Suprapubic skin (tissue), 4 donors: ENCODE results near the gene SYT1. TPM values are rescaled to one million over a fixed set of nuclear protein-coding genes. Genes with fewer than 3 reads are reported as not detected.

Experiments used
- DNase-seq, 2 donors: peaks; one replicate each; pipeline ENCODE4 v3.0.0-alpha.2; 2019; ENCODE audit warnings: low spot score in 2 of 2
- H3K27ac ChIP-seq: fragments of 200-600 bp; sonication (generic); one replicate; pipeline ENCODE4 v1.5.1; 2019
- H3K27me3 ChIP-seq: fragments of 200-600 bp; sonication (generic); one replicate; pipeline ENCODE4 v1.5.1; 2019
- H3K36me3 ChIP-seq: fragments of 200-600 bp; sonication (generic); one replicate; pipeline ENCODE4 v1.5.1; 2019
- H3K4me1 ChIP-seq: fragments of 200-600 bp; sonication (generic); one replicate; pipeline ENCODE4 v1.5.1; 2019
- H3K4me3 ChIP-seq: fragments of 200-600 bp; sonication (generic); one replicate; pipeline ENCODE4 v1.5.1; 2019; ENCODE audit warnings: mild to moderate bottlenecking
- H3K9me3 ChIP-seq: fragments of 200-600 bp; sonication (generic); one replicate; pipeline ENCODE4 v1.5.1; 2019
- EP300 ChIP-seq: sonication (generic); formaldehyde crosslinking; IDR thresholded peaks from one replicate; pipeline ENCODE4 v1.6.1; 2017; ENCODE audit warnings: antibody characterized with exemption
- POLR2A ChIP-seq, 2 donors: fragments of 450-650 bp; IDR thresholded peaks; one replicate each; pipeline ENCODE4 v1.6.1; 2017; ENCODE audit warnings: antibody characterized with exemption in 2 of 2, mild to moderate bottlenecking in 2 of 2, moderate library complexity in 2 of 2
- POLR2AphosphoS5 ChIP-seq, 3 donors: sonication (generic); formaldehyde crosslinking; IDR thresholded peaks; one replicate each; pipeline ENCODE4 v1.6.1; 2017; ENCODE audit warnings: antibody characterized with exemption in 3 of 3
- WGBS: methylation state at CpG from one replicate; pipeline ENCODE4 v1.1.5; 2018; 5-methylcytosine and 5-hydroxymethylcytosine counted together
- total RNA-seq, 4 donors: library from RNA; depleted of rRNA; stranded (reverse); fragments of >200 nt; gene quantifications; one replicate each; pipeline ENCODE4 v1.1.0, GENCODE V29; 2016
- TF ChIP-seq, protein P1 (sequence below), 2 donors: fragments of 200-600 bp in 1 of 2; fragments of 450-650 bp in 1 of 2; sonication (generic) in 1 of 2; IDR thresholded peaks; one replicate each; pipeline ENCODE4 v1.5.1; 2016 to 2019; ENCODE audit warnings: antibody characterized with exemption in 2 of 2, mild to moderate bottlenecking in 1 of 2, moderate library complexity in 1 of 2

The SYT1 gene
- total RNA-seq, 4 donors from 2014 or later: 0.15 to 0.31 TPM; not detected in 2

DNA sequence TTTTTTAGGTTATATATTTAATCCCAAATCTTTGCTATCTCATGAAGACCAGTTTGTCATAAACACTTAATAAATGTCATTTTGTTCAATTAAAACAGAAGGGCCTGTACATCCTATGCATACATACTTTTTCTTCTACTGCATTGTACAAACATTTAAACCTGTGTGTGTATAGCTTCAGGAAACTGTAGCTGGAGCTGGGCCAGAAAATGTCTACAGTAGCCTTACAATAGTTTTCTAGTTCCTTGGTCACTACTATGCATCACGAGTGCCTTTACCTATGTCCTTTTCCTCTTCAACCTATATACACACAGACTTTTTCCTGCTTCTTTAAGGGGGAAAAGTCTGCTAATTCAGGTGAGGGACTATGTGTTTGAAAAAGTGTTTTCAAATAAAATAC, 523.4 kb downstream of the SYT1 start:
- WGBS: 53% methylated on average over 1 of the region's 1 CpG
- H3K4me1 ChIP-seq: no peaks in the 10 kb centered on the region
- H3K4me3 ChIP-seq: no peak overlapping the region
- no peaks in the 10 kb centered on the region for H3K27me3 ChIP-seq
- H3K27ac ChIP-seq: no peak overlapping the region
- H3K36me3 ChIP-seq: no peaks in the 10 kb centered on the region
- DNase-seq: no peak
- no peaks in the 10 kb centered on the region for H3K9me3 ChIP-seq
- no peak for TF ChIP-seq POLR2AphosphoS5 (IDR thresholded peaks at IDR 0.05)
- TF ChIP-seq POLR2A (IDR thresholded peaks at IDR 0.05): no peak
- no peak for TF ChIP-seq EP300
- TF ChIP-seq, protein P1, sequence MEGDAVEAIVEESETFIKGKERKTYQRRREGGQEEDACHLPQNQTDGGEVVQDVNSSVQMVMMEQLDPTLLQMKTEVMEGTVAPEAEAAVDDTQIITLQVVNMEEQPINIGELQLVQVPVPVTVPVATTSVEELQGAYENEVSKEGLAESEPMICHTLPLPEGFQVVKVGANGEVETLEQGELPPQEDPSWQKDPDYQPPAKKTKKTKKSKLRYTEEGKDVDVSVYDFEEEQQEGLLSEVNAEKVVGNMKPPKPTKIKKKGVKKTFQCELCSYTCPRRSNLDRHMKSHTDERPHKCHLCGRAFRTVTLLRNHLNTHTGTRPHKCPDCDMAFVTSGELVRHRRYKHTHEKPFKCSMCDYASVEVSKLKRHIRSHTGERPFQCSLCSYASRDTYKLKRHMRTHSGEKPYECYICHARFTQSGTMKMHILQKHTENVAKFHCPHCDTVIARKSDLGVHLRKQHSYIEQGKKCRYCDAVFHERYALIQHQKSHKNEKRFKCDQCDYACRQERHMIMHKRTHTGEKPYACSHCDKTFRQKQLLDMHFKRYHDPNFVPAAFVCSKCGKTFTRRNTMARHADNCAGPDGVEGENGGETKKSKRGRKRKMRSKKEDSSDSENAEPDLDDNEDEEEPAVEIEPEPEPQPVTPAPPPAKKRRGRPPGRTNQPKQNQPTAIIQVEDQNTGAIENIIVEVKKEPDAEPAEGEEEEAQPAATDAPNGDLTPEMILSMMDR (IDR thresholded peaks at IDR 0.05): no peak

DNA sequence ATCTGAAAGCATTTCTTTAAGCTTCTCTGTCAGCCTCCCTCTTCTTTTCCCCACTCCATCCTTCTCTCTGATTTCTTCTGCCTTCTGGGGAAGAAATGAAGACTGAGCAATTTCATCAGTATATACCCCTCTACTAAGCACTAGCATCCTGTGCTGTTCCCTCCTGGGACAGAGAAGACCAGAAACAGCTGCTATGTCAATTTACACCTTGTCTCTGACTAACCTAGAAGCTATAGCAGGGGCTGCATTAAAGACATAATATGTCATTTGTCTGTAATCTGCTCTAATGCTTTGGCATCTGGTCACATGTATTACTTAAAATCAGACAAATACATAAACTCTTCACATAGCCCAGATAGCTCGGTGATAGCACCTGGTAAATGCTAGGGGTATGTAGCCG, 529.3 kb downstream of the SYT1 start:
- H3K27ac ChIP-seq: no peak overlapping the region
- no peak for TF ChIP-seq EP300
- WGBS: 78% methylated on average over 2 of the region's 2 CpGs
- no peak overlapping the region for H3K4me3 ChIP-seq
- H3K4me1 ChIP-seq: no peaks in the 10 kb centered on the region
- no peaks in the 10 kb centered on the region for H3K9me3 ChIP-seq
- no peaks in the 10 kb centered on the region for H3K36me3 ChIP-seq
- DNase-seq: no peak
- no peaks in the 10 kb centered on the region for H3K27me3 ChIP-seq

DNA sequence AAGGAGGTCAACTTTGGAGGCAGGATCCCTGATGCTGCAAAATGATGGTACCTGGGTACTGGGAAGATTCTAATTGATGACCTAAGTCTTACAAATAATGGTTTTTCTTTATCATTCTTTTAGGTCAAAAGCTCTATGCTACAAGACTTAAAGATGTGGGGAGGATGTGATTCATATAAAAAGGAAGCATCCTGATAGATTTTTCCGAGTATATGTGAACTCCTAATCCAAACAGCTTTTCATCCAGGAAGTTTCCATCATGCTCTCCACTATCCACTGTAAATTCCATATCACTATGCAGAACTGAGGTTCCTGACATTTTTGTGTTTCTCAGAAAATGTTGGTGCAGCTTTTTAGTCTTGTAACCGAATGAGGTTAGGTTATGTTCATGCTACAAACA, 533.0 kb downstream of the SYT1 start:
- TF ChIP-seq, protein P1 (IDR thresholded peaks at IDR 0.05): no peak
- TF ChIP-seq POLR2A (IDR thresholded peaks at IDR 0.05) (no peak), EP300 (no peak), POLR2AphosphoS5 (IDR thresholded peaks at IDR 0.05) (no peak)
- H3K27ac ChIP-seq: no peak overlapping the region
- no peaks in the 10 kb centered on the region for H3K9me3 ChIP-seq
- WGBS: 74% methylated on average over 2 of the region's 2 CpGs
- H3K4me1 ChIP-seq: no peaks in the 10 kb centered on the region
- no peak overlapping the region for H3K4me3 ChIP-seq
- H3K27me3 ChIP-seq: no peaks in the 10 kb centered on the region
- no peak for DNase-seq
- H3K36me3 ChIP-seq: no peaks in the 10 kb centered on the region

DNA sequence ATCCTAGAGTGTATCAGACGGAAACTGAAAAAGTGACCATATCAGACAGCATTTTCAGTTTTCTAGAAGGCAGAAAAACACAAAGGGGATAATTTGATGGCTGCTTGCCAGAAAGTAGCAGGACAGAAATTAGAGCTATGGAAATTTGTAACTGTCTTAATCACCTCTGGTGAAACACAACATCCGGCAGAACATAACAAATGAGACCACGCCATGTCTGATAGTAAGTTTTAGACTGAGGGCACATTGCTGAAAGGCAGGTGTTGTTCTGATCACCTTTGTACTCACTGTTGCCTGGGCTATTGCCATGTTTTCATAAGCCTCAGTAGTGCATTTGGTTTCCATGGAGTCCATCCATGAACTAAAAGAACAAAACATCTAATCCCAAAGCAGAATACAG, 535.9 kb downstream of the SYT1 start:
- WGBS: 90% methylated on average over 3 of the region's 3 CpGs
- DNase-seq: no peak
- no peaks in the 10 kb centered on the region for H3K36me3 ChIP-seq

DNA sequence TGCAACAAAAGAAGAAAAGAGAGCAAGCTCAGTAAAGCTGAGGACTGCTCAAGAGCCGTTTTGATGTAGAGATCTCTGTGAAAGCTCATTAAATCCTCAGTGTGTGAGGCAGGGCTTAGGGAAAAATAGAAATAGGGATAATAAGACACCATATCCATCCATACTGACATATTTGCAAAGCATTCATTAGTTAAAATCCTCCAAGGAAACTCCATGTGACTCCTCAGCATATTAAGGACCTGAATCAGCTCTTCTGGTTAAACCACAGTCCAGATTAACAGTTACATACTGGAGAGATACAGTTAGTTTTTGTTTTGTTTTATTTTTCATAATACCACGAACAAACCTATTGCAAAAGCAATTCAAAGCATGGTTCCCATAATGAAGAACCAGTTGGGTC, 538.0 kb downstream of the SYT1 start:
- WGBS: 70% methylated on average over 2 of the region's 2 CpGs
- no peak for TF ChIP-seq POLR2A (IDR thresholded peaks at IDR 0.05)
- TF ChIP-seq POLR2AphosphoS5 (IDR thresholded peaks at IDR 0.05): no peak
- TF ChIP-seq EP300: no peak
- TF ChIP-seq, protein P1 (IDR thresholded peaks at IDR 0.05): no peak
- no peak overlapping the region for H3K4me3 ChIP-seq

More for the DNA sequence above, 535.9 kb downstream of the SYT1 start:
- no peak overlapping the region for H3K4me3 ChIP-seq
- H3K27ac ChIP-seq: no peak overlapping the region
- TF ChIP-seq POLR2A (IDR thresholded peaks at IDR 0.05) (no peak), EP300 (no peak)
- TF ChIP-seq, protein P1 (IDR thresholded peaks at IDR 0.05): no peak
- H3K4me1 ChIP-seq: no peaks in the 10 kb centered on the region
- no peaks in the 10 kb centered on the region for H3K9me3 ChIP-seq
- H3K27me3 ChIP-seq: no peaks in the 10 kb centered on the region

DNA sequence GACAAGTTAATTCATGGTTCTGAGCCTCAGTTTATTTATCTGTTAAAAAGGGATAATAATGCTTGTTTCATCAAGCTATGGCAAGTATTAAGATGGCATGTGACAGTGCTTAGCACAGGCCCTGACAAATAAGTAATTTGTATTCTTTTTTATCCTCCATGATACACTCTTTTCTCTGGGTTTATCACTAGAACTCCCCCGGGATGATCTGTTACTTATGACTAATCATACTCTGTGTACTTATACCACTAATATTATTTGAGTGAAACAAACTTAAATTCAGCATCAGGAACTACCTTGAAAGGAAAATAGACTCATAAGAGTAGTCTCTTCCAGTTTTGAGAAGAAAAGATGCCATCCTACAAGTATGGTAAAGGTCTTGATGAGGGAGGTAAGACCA, 542.4 kb downstream of the SYT1 start:
- Histone ChIP-seq H3K4me3 (no peak overlapping the region), H3K4me1 (peaks cover 23% of the 10 kb centered on the region), H3K9me3 (no peaks in the 10 kb centered on the region), H3K27me3 (no peaks in the 10 kb centered on the region), H3K36me3 (no peaks in the 10 kb centered on the region), H3K27ac (no peak overlapping the region)
- TF ChIP-seq POLR2AphosphoS5 (IDR thresholded peaks at IDR 0.05): no peak
- TF ChIP-seq, protein P1 (IDR thresholded peaks at IDR 0.05): no peak
- no peak for TF ChIP-seq EP300
- no peak for TF ChIP-seq POLR2A (IDR thresholded peaks at IDR 0.05)
- WGBS: 76% methylated on average over 1 of the region's 1 CpG
- no peak for DNase-seq

More for the DNA sequence above, 538.0 kb downstream of the SYT1 start:
- Histone ChIP-seq H3K27me3 (no peaks in the 10 kb centered on the region), H3K36me3 (no peaks in the 10 kb centered on the region), H3K9me3 (no peaks in the 10 kb centered on the region), H3K27ac (no peak overlapping the region), H3K4me1 (no peaks in the 10 kb centered on the region)
- DNase-seq: no peak
